CD14-positive monocyte (primary cell): Measurements from ENCODE around the gene ITPR3. TPM values are rescaled to one million over a fixed set of nuclear protein-coding genes. Genes with fewer than 3 reads are reported as not detected.

ENCODE experiments used
- DNase-seq, 3 donors: peaks; one replicate each; pipeline ENCODE4 v3.0.0-alpha.2; 2011 to 2022
- H2AFZ ChIP-seq: 2 replicates; pipeline ENCODE4 v1.6.0; 2012; ENCODE audit warnings: mild to moderate bottlenecking, low read depth, low read length, inconsistent platforms; ENCODE audit not compliant: insufficient read depth, poor library complexity, severe bottlenecking
- H3K27ac ChIP-seq, 2 donors: 1 replicate in 1 of 2; 2 replicates in 1 of 2; pipeline ENCODE4 v1.5.1; 2012 to 2013; ENCODE audit warnings: low read length in 2 of 2, control low read depth in 1 of 2, inconsistent platforms in 1 of 2, low read depth in 1 of 2, mild to moderate bottlenecking in 1 of 2
- H3K27me3 ChIP-seq, 2 donors: one replicate each; pipeline versions ENCODE4 v1.6.0 to v1.6.1; 2011 to 2013; ENCODE audit warnings: low read length in 2 of 2; ENCODE audit not compliant: control insufficient read depth in 2 of 2, insufficient read depth in 2 of 2
- H3K36me3 ChIP-seq, 2 donors: replicated peaks in 1 of 2; 1 replicate in 1 of 2; 2 replicates in 1 of 2; pipeline versions ENCODE4 v1.5.1 to v1.6.1; 2012 to 2013; ENCODE audit warnings: low read length in 2 of 2, control low read depth in 1 of 2, inconsistent platforms in 1 of 2, mild to moderate bottlenecking in 1 of 2; ENCODE audit not compliant: insufficient read depth in 2 of 2, control insufficient read depth in 1 of 2
- H3K4me1 ChIP-seq, 2 donors: 1 replicate in 1 of 2; 2 replicates in 1 of 2; pipeline versions ENCODE4 v1.5.1 to v1.6.1; 2012 to 2013; ENCODE audit warnings: low read length in 2 of 2, control low read depth in 1 of 2, inconsistent platforms in 1 of 2, mild to moderate bottlenecking in 1 of 2, moderate library complexity in 1 of 2; ENCODE audit not compliant: insufficient read depth in 2 of 2, control insufficient read depth in 1 of 2
- H3K4me2 ChIP-seq: replicated peaks from 2 replicates; pipeline ENCODE3; 2012; ENCODE audit warnings: low read length, moderate library complexity, mild to moderate bottlenecking; ENCODE audit not compliant: poor library complexity, severe bottlenecking; ENCODE audit errors: extremely low read depth
- H3K4me3 ChIP-seq, 3 experiments: fragments of 200-600 bp in 1 of 3; sonication (generic) in 1 of 3; replicated peaks in 1 of 3; 1 replicate in 2 of 3; 2 replicates in 1 of 3; pipeline ENCODE4 v1.5.1; 2011 to 2013; ENCODE audit warnings: low read length in 3 of 3, mild to moderate bottlenecking in 3 of 3, control low read depth in 2 of 3, low read depth in 2 of 3, inconsistent platforms in 1 of 3, moderate library complexity in 1 of 3
- H3K79me2 ChIP-seq: 2 replicates; pipeline ENCODE4 v1.6.0; 2012; ENCODE audit warnings: mild to moderate bottlenecking, control low read depth, inconsistent platforms, low read length, moderate library complexity; ENCODE audit not compliant: insufficient read depth
- H3K9ac ChIP-seq: 2 replicates; pipeline ENCODE4 v1.6.0; 2017; ENCODE audit warnings: low read length, mild to moderate bottlenecking; ENCODE audit not compliant: insufficient read depth, poor library complexity, severe bottlenecking
- H3K9me3 ChIP-seq, 2 donors: replicated peaks in 1 of 2; 1 replicate in 1 of 2; 2 replicates in 1 of 2; pipeline versions ENCODE4 v1.5.1 to v1.6.1; 2012 to 2013; ENCODE audit warnings: low read length in 2 of 2, control low read depth in 1 of 2; ENCODE audit not compliant: control insufficient read depth in 1 of 2, insufficient read depth in 1 of 2
- H4K20me1 ChIP-seq: 2 replicates; pipeline ENCODE4 v1.6.0; 2012; ENCODE audit warnings: mild to moderate bottlenecking, low read length, control low read depth, moderate library complexity; ENCODE audit not compliant: insufficient read depth
- H3K27ac Mint-ChIP-seq, 7 donors: one replicate each; pipeline ENCODE4 v1.8.0; 2020; ENCODE audit warnings: mild to moderate bottlenecking in 7 of 7, mixed read lengths in 7 of 7, moderate library complexity in 6 of 7, inconsistent platforms in 2 of 7
- H3K27me3 Mint-ChIP-seq, 3 donors: one replicate each; pipeline ENCODE4 v1.8.0; 2021 to 2022; ENCODE audit warnings: low read depth in 3 of 3, mild to moderate bottlenecking in 3 of 3, mixed read lengths in 3 of 3, moderate library complexity in 3 of 3, inconsistent platforms in 1 of 3
- H3K36me3 Mint-ChIP-seq, 2 donors: one replicate each; pipeline ENCODE4 v1.8.0; 2020; ENCODE audit warnings: mixed read lengths in 2 of 2, inconsistent platforms in 1 of 2, mild to moderate bottlenecking in 1 of 2
- H3K4me1 Mint-ChIP-seq: one replicate; pipeline ENCODE4 v1.8.0; 2020; ENCODE audit warnings: mild to moderate bottlenecking, mixed read lengths
- H3K4me3 Mint-ChIP-seq, 2 donors: one replicate each; pipeline ENCODE4 v1.8.0; 2020; ENCODE audit warnings: mild to moderate bottlenecking in 2 of 2, mixed read lengths in 2 of 2, moderate library complexity in 1 of 2
- H3K9me3 Mint-ChIP-seq, 7 donors: one replicate each; pipeline ENCODE4 v1.8.0; 2020 to 2022; ENCODE audit warnings: mixed read lengths in 7 of 7, mild to moderate bottlenecking in 6 of 7, moderate library complexity in 6 of 7, inconsistent platforms in 2 of 7
- CTCF ChIP-seq: fragments of 200-600 bp; IDR thresholded peaks from one replicate; pipeline ENCODE4 v1.8.0; 2022; ENCODE audit warnings: antibody characterized with exemption, mild to moderate bottlenecking
- WGBS: methylation state at CpG from one replicate; pipeline ENCODE4 v1.1.5; 2013; ENCODE audit warnings: missing lambda C conversion rate; ENCODE audit not compliant: insufficient coverage; 5-methylcytosine and 5-hydroxymethylcytosine counted together
- intact Hi-C, 2 donors: fragments of 100-400 bp; cut with micrococcal nuclease; formaldehyde crosslinking; loops; one replicate each; pipeline versions ENCODE4 v1.15.0 to v1.15.1; 2023
- polyA plus RNA-seq, 3 donors: library from polyadenylated mRNA; depleted of rRNA in 1 of 3; unstranded in 2 of 3; stranded (reverse) in 1 of 3; fragments of 300-500 nt in 2 of 3; fragments of >200 nt in 1 of 3; fragmentation: Illumina TruSeq in 2 of 3; gene quantifications; 1 replicate in 2 of 3; 2 replicates in 1 of 3; pipeline ENCODE4 v1.2.3, GENCODE V29; 2012 to 2021

Gene ITPR3
- polyA plus RNA-seq, 3 donors: 1.8 TPM; not detected in 2

- H3K4me3 Mint-ChIP-seq: peak overlapping the region in 1 of 2 donors; percentile 64
- no peak for TF ChIP-seq CTCF
- Histone ChIP-seq H3K27me3 (peaks cover 3 to 14% of the 10 kb centered on the region in 2 donors), H3K36me3 (no peaks in the 10 kb centered on the region), H3K4me3 (no peak overlapping the region), H4K20me1 (no peaks in the 10 kb centered on the region), H3K9ac (no peak overlapping the region), H2AFZ (no peak overlapping the region), H3K4me1 (peaks cover 0 to 10% of the 10 kb centered on the region in 2 donors), H3K79me2 (no peaks in the 10 kb centered on the region), H3K9me3 (no peaks in the 10 kb centered on the region), H3K27ac (no peak overlapping the region), H3K4me2 (no peak overlapping the region)
- H3K4me1 Mint-ChIP-seq: peaks cover 16% of the 10 kb centered on the region
- H3K36me3 Mint-ChIP-seq: no peaks in the 10 kb centered on the region
- 84% methylated on average over 6 of the region's 7 CpGs for WGBS
- intact Hi-C loops: no loop called here
- peaks cover 0 to 3% (median 0%) of the 10 kb centered on the region in 7 donors for H3K9me3 Mint-ChIP-seq
- peaks cover 22 to 27% (median 27%) of the 10 kb centered on the region in 3 donors for H3K27me3 Mint-ChIP-seq
- H3K27ac Mint-ChIP-seq: peak overlapping the region in 1 of 7 donors; percentile 67
- no peak for DNase-seq
Measured at GRCh38 chr6:33592280-33592594, 28.9 kb upstream of the ITPR3 start.

GRCh38 chr6:33592595-33593413 is 28.3 kb upstream of the ITPR3 start:
- H3K4me1 Mint-ChIP-seq: peaks cover 16% of the 10 kb centered on the region
- no peaks in the 10 kb centered on the region for H3K9me3 ChIP-seq
- peak overlapping the region; percentile 35 for H3K4me2 ChIP-seq
- H3K27me3 Mint-ChIP-seq: peaks cover 22 to 27% (median 25%) of the 10 kb centered on the region in 3 donors
- peak overlapping the region; percentile 21 to 64 for H3K4me3 Mint-ChIP-seq
- no peak overlapping the region for H3K9ac ChIP-seq
- H3K27me3 ChIP-seq: peaks cover 3 to 14% of the 10 kb centered on the region in 2 donors
- no peak for DNase-seq
- TF ChIP-seq CTCF: no peak
- no peaks in the 10 kb centered on the region for H3K79me2 ChIP-seq
- intact Hi-C loops: no loop called here
- H3K36me3 Mint-ChIP-seq: no peaks in the 10 kb centered on the region
- no peaks in the 10 kb centered on the region for H3K36me3 ChIP-seq
- no peak overlapping the region for H3K27ac ChIP-seq
- peak overlapping the region in 1 of 3 experiments; percentile 14 for H3K4me3 ChIP-seq
- H3K4me1 ChIP-seq: peaks cover 0 to 10% of the 10 kb centered on the region in 2 donors
- H3K9me3 Mint-ChIP-seq: peaks cover 0 to 3% (median 0%) of the 10 kb centered on the region in 7 donors
- no peaks in the 10 kb centered on the region for H4K20me1 ChIP-seq
- peak overlapping the region in 1 of 7 donors; percentile 67 for H3K27ac Mint-ChIP-seq
- peak overlapping the region; percentile 70 for H2AFZ ChIP-seq
- 24% methylated on average over 50 of the region's 57 CpGs for WGBS
